HUES48 (cell line): ENCODE measurements around the gene AMPD3.

Experiments
- H3K27ac ChIP-seq: one replicate; pipeline ENCODE4 v1.7.0; 2013; ENCODE audit warnings: low read depth, low read length, inconsistent platforms
- H3K27me3 ChIP-seq: 2 replicates; pipeline ENCODE4 v1.6.1; 2013; ENCODE audit warnings: mild to moderate bottlenecking, low read length; ENCODE audit not compliant: control insufficient read depth, insufficient read depth
- H3K36me3 ChIP-seq: 2 replicates; pipeline ENCODE4 v1.6.1; 2013; ENCODE audit warnings: low read length; ENCODE audit not compliant: control insufficient read depth, insufficient read depth
- H3K4me1 ChIP-seq: 2 replicates; pipeline ENCODE4 v1.6.1; 2013; ENCODE audit warnings: mild to moderate bottlenecking, low read length; ENCODE audit not compliant: control insufficient read depth, insufficient read depth
- H3K4me3 ChIP-seq: 2 replicates; pipeline ENCODE4 v1.5.1; 2013; ENCODE audit warnings: mild to moderate bottlenecking, low read depth, low read length
- H3K9ac ChIP-seq: 2 replicates; pipeline ENCODE4 v1.6.1; 2013; ENCODE audit warnings: mild to moderate bottlenecking, low read depth, low read length, moderate library complexity
- H3K9me3 ChIP-seq: 2 replicates; pipeline ENCODE4 v1.6.1; 2013; ENCODE audit warnings: low read length; ENCODE audit not compliant: control insufficient read depth, insufficient read depth

The AMPD3 gene

DNA sequence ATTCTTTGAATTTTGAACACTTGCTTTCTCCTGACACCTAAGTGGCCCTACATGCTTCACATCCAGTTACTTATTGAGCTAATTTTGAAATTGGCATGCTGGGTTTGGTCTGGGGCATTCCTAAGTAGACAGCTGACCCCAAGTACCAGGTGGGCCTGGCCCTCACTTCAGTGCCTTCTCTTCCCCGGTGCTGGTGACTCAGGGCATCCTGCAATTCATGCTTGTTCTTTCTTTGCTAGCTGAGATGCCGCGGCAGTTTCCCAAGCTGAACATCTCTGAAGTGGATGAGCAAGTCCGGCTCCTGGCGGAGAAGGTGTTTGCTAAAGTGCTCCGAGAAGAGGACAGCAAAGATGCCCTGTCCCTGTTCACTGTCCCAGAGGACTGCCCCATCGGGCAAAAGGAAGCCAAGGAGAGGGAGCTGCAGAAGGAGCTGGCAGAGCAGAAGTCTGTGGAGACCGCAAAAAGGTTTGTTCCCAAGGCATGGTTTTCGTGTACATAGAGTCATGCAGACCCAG lies 6.3 kb downstream of the AMPD3 start:
- Histone ChIP-seq H3K27ac (no peak overlapping the region), H3K36me3 (no peaks in the 10 kb centered on the region)

DNA sequence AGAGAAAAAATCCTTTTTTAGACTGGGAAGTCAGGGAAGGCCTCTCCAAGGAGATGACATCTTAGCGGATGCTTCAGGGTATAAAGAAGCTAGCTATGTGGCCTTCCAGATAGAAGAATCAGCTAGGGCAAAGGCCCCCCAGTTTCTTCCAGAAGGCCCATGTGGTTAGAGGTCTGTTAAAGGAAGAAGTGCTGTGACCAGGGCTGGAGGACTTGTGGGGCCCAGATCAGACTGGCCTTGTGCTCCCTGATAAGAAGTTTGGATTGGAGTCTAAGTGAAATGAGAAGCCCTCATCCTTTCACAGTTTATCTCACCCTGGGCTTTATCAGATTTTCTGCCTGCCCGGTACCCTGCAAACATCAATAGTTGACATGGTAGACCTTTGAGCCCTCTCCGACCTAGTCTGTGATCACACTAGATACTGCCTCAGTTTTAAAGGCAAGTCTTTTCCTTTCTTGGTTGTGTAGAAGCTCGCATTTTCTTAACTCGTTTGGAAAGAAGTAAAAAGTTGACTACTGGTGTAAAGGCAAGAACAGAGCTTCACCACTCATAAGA lies 7.8 kb downstream of the AMPD3 start:
- no peaks in the 10 kb centered on the region for H3K36me3 ChIP-seq
- H3K4me3 ChIP-seq, result no peak overlapping the region
- no peak overlapping the region for H3K9ac ChIP-seq
- H3K4me1 ChIP-seq, result peaks cover 10% of the 10 kb centered on the region; the same call in 1 of the 2 replicates
- H3K27me3 ChIP-seq, result no peaks in the 10 kb centered on the region
- no peak overlapping the region for H3K27ac ChIP-seq
- no peaks in the 10 kb centered on the region for H3K9me3 ChIP-seq

More for the DNA sequence above, 6.3 kb downstream of the AMPD3 start:
- H3K9me3 ChIP-seq, result no peaks in the 10 kb centered on the region
- no peak overlapping the region for H3K4me3 ChIP-seq
- H3K4me1 ChIP-seq, result peaks cover 13% of the 10 kb centered on the region
- no peak overlapping the region for H3K9ac ChIP-seq
- no peaks in the 10 kb centered on the region for H3K27me3 ChIP-seq

GRCh38 chr11:10473371-10473770 lies 18.3 kb downstream of the AMPD3 start:
- H3K4me1 ChIP-seq, result no peaks in the 10 kb centered on the region
- no peaks in the 10 kb centered on the region for H3K9me3 ChIP-seq
- H3K27me3 ChIP-seq, result no peaks in the 10 kb centered on the region
- no peak overlapping the region for H3K4me3 ChIP-seq
- no peak overlapping the region for H3K9ac ChIP-seq
- no peak overlapping the region for H3K27ac ChIP-seq
- H3K36me3 ChIP-seq, result no peaks in the 10 kb centered on the region

DNA sequence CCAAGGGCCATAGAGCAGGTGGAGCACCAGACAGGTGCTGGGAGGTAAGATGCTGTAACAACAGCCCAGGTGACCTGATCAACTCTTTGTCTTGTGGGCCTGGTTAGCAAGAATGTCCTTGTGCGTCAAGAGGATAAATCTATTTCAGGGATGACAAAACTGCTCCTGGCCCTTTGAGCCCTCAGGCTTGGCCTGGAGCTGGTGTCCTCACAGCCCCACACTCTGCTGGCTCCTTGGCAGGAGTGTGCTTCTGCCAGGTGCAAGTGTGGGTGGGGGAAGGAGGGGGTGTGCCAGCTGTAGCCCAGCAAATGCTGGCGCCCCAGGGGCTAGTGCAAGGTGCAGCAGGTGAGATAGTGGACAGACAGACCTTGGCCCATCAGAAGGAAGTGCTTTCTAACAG lies 19.5 kb downstream of the AMPD3 start:
- no peak overlapping the region for H3K4me3 ChIP-seq
- no peak overlapping the region for H3K9ac ChIP-seq
- H3K4me1 ChIP-seq, result no peaks in the 10 kb centered on the region
- no peaks in the 10 kb centered on the region for H3K27me3 ChIP-seq
- H3K27ac ChIP-seq, result no peak overlapping the region
- no peaks in the 10 kb centered on the region for H3K9me3 ChIP-seq
- H3K36me3 ChIP-seq, result no peaks in the 10 kb centered on the region

- Histone ChIP-seq H3K4me1 (no peaks in the 10 kb centered on the region), H3K27ac (no peak overlapping the region), H3K4me3 (no peak overlapping the region), H3K36me3 (no peaks in the 10 kb centered on the region), H3K27me3 (no peaks in the 10 kb centered on the region), H3K9me3 (no peaks in the 10 kb centered on the region), H3K9ac (no peak overlapping the region)
Measured at GRCh38 chr11:10476342-10476741, 21.3 kb downstream of the AMPD3 start.

DNA sequence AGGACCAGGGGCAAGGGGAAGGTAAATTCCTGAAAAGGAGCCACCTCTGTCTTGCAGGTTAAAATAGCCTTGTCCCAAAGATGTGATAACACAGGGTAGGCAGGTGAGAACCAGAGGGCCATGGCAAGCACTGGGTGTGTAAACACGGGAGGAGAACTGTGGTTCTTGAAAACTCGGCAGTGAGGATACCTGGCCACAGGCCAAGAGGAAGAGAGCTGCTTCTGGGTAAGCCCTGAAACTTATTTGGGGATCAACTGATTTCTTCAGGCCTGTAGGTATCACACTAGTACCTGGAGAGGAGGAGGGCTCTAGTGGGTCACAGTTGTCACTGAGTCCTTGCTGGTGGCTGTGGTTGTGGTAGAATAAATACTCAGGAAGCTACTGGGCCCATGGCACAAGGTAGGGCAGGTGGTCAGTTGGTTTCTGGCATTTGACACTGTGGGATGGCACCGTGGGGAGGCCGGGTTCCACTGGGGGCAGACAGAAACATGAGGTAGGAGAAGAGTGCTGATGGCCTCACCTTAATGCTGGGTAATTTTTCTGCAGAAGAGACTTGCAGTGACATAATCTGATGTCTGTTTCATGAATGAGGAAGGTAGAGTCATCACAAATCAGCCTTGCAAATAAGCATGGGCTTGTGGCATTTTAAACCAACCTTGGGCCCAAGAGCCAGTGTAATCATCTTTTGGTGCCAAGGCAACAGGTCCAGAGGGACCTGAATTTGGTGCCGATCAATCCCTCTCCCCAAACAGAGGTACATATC lies 22.0 kb downstream of the AMPD3 start:
- H3K9me3 ChIP-seq, result no peaks in the 10 kb centered on the region
- H3K36me3 ChIP-seq, result no peaks in the 10 kb centered on the region
- no peak overlapping the region for H3K27ac ChIP-seq
- no peaks in the 10 kb centered on the region for H3K4me1 ChIP-seq
- no peak overlapping the region for H3K9ac ChIP-seq
- H3K27me3 ChIP-seq, result no peaks in the 10 kb centered on the region
- no peak overlapping the region for H3K4me3 ChIP-seq

GRCh38 chr11:10477690-10478046 lies 22.6 kb downstream of the AMPD3 start:
- H3K9ac ChIP-seq, result no peak overlapping the region
- no peaks in the 10 kb centered on the region for H3K27me3 ChIP-seq
- H3K36me3 ChIP-seq, result no peaks in the 10 kb centered on the region
- no peak overlapping the region for H3K4me3 ChIP-seq
- H3K27ac ChIP-seq, result no peak overlapping the region
- H3K4me1 ChIP-seq, result no peaks in the 10 kb centered on the region
- H3K9me3 ChIP-seq, result no peaks in the 10 kb centered on the region

- no peaks in the 10 kb centered on the region for H3K27me3 ChIP-seq
- no peaks in the 10 kb centered on the region for H3K36me3 ChIP-seq
Measured at GRCh38 chr11:10478066-10478465, 23.0 kb downstream of the AMPD3 start.

DNA sequence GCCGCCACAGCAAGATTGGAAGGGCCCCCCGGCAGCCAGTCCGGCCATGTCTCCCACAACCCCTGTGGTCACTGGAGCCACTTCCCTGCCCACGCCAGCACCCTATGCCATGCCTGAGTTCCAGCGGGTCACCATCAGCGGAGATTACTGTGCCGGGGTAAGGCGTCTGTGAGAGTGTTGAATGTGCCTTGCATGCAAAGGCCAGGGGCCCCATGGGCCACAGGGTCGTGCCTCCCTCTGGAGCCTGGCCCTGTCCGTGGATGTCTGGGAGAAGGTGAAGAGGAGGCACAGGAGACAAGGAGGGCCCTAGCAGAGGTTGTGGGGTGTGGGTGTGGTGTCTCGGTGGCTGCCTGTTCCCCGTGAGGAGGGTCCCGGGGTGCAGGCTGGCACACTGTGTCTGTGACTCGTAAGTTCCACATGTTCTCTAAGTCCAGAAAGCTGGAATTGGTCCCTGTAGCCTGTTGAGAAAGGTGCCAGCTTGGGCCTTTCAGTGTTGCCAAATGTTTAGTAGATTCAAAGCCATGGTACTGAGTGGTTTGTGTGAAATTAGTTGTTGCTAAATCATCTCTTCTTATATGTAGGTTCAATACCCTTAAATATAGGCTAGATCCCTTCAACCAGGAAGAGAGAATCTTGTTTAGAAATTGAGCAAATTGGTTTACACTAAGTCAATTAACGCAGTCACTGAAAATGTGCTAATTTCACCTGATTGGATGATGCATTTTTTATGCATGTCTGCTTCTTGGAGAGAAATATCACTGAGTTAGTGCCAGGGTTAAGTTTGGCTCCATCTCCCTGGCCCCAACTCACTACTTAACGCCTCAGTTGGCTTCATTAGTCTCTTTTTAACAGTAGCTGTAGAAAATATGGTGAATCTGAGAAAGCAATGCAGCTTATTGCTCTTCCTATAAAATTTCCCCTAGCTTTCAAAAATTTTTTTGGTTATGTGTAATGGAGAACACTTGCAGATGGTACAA lies 23.8 kb downstream of the AMPD3 start:
- Histone ChIP-seq H3K9ac (no peak overlapping the region), H3K27me3 (no peaks in the 10 kb centered on the region), H3K27ac (no peak overlapping the region), H3K9me3 (no peaks in the 10 kb centered on the region), H3K4me1 (no peaks in the 10 kb centered on the region), H3K4me3 (no peak overlapping the region), H3K36me3 (no peaks in the 10 kb centered on the region)

More at GRCh38 chr11:10478066-10478465, 23.0 kb downstream of the AMPD3 start:
- no peak overlapping the region for H3K9ac ChIP-seq
- H3K9me3 ChIP-seq, result no peaks in the 10 kb centered on the region
- no peak overlapping the region for H3K4me3 ChIP-seq
- no peaks in the 10 kb centered on the region for H3K4me1 ChIP-seq
- H3K27ac ChIP-seq, result no peak overlapping the region

- no peaks in the 10 kb centered on the region for H3K36me3 ChIP-seq
- no peaks in the 10 kb centered on the region for H3K9me3 ChIP-seq
- H3K4me3 ChIP-seq, result no peak overlapping the region
- H3K27me3 ChIP-seq, result no peaks in the 10 kb centered on the region
- H3K27ac ChIP-seq, result no peak overlapping the region
- H3K9ac ChIP-seq, result no peak overlapping the region
- H3K4me1 ChIP-seq, result no peaks in the 10 kb centered on the region
Measured at GRCh38 chr11:10480026-10480425, 25.0 kb downstream of the AMPD3 start.
